H1 (cell line): Measurements from ENCODE around the gene KRTAP20-4. TPM values are rescaled to one million over a fixed set of nuclear protein-coding genes. Genes with fewer than 3 reads are reported as not detected.

Experiments
- CTCF ChIA-PET: fragments of 300-600 bp; sonication (Branson Sonifier 250); formaldehyde crosslinking; loops from one replicate; lab custom pipeline; 2021; ENCODE audit not compliant: partially characterized antibody; lab: Charles Lee
- POLR2A ChIA-PET: fragments of 300-600 bp; sonication (Branson Sonifier 250); formaldehyde crosslinking; loops from one replicate; lab custom pipeline; 2021; ENCODE audit warnings: inconsistent platforms; ENCODE audit not compliant: partially characterized antibody; lab: Charles Lee
- DNase-seq, 2 experiments: peaks; one replicate each; pipeline versions ENCODE4 v3.0.0 to v3.0.0-alpha.2; 2010 to 2022; ENCODE audit warnings: low spot score in 2 of 2, low read depth in 1 of 2, mixed read lengths in 1 of 2
- FAIRE-seq: peaks from 2 replicates; lab custom pipeline; 2011; peaks lifted over from hg19 to GRCh38; lab: Jason Lieb, UNC
- H2AFZ ChIP-seq: 2 replicates; pipeline ENCODE4 v1.8.1; 2012; ENCODE audit warnings: low read length, inconsistent platforms
- H2AK5ac ChIP-seq: 2 replicates; pipeline ENCODE4 v1.6.1; 2013; ENCODE audit warnings: low read depth, low read length
- H2BK120ac ChIP-seq: replicated peaks from 2 replicates; pipeline ENCODE3; 2013; ENCODE audit warnings: low read depth, low read length, inconsistent platforms
- H2BK12ac ChIP-seq: 2 replicates; pipeline ENCODE4 v1.6.1; 2013; ENCODE audit warnings: low read depth, low read length
- H2BK15ac ChIP-seq: 2 replicates; pipeline ENCODE4 v1.6.1; 2013; ENCODE audit warnings: low read length
- H2BK20ac ChIP-seq: 2 replicates; pipeline ENCODE4 v1.6.1; 2013; ENCODE audit warnings: low read length
- H2BK5ac ChIP-seq: 2 replicates; pipeline ENCODE4 v1.6.1; 2013; ENCODE audit warnings: low read depth, low read length
- H3K14ac ChIP-seq: 2 replicates; pipeline ENCODE4 v1.6.1; 2013; ENCODE audit warnings: inconsistent platforms; ENCODE audit not compliant: insufficient read length
- H3K18ac ChIP-seq: 2 replicates; pipeline ENCODE4 v1.6.1; 2013; ENCODE audit warnings: low read length; ENCODE audit errors: extremely low read depth
- H3K23ac ChIP-seq: 2 replicates; pipeline ENCODE4 v1.6.1; 2013; ENCODE audit warnings: inconsistent platforms; ENCODE audit not compliant: insufficient read length
- H3K23me2 ChIP-seq: 2 replicates; pipeline ENCODE4 v1.6.1; 2013; ENCODE audit warnings: low read depth, low read length
- H3K27ac ChIP-seq: 2 replicates; pipeline ENCODE4 v1.6.1; 2011; ENCODE audit warnings: low read depth, low read length, inconsistent platforms
- H3K27me3 ChIP-seq, 4 experiments: replicated peaks in 1 of 4; 1 replicate in 1 of 4; 2 replicates in 3 of 4; pipeline versions ENCODE4 v1.6.1 to v1.8.1; 2011 to 2013; ENCODE audit warnings: low read length in 3 of 4, mild to moderate bottlenecking in 3 of 4, inconsistent platforms in 2 of 4, mixed read lengths in 2 of 4, moderate library complexity in 1 of 4; ENCODE audit not compliant: control insufficient read depth in 3 of 4, insufficient read depth in 3 of 4; ENCODE audit errors: extremely low read depth in 1 of 4
- H3K36me3 ChIP-seq, 4 experiments: 2 replicates each; pipeline versions ENCODE4 v1.6.1 to v1.8.1; 2011 to 2013; ENCODE audit warnings: mild to moderate bottlenecking in 4 of 4, low read length in 3 of 4, moderate library complexity in 2 of 4, control low read depth in 1 of 4, inconsistent platforms in 1 of 4; ENCODE audit not compliant: insufficient read depth in 4 of 4, control insufficient read depth in 2 of 4
- H3K4ac ChIP-seq: replicated peaks from 2 replicates; pipeline ENCODE3; 2013; ENCODE audit warnings: low read length, low read depth, mixed read lengths, inconsistent platforms; ENCODE audit not compliant: insufficient read length
- H3K4me1 ChIP-seq, 4 experiments: replicated peaks in 1 of 4; 1 replicate in 1 of 4; 2 replicates in 3 of 4; pipeline versions ENCODE4 v1.6.1 to v1.8.1; 2011 to 2013; ENCODE audit warnings: low read length in 3 of 4, inconsistent platforms in 2 of 4, mixed read lengths in 1 of 4; ENCODE audit not compliant: insufficient read depth in 4 of 4, control insufficient read depth in 3 of 4
- H3K4me2 ChIP-seq, 2 experiments: 2 replicates each; pipeline versions ENCODE4 v1.6.1 to v1.8.1; 2011 to 2013; ENCODE audit warnings: low read depth in 2 of 2, low read length in 2 of 2, control low read depth in 1 of 2, inconsistent platforms in 1 of 2, mild to moderate bottlenecking in 1 of 2; ENCODE audit not compliant: insufficient read depth in 1 of 2
- H3K4me3 ChIP-seq, 4 experiments: fragments of 200-600, 300-600 bp in 1 of 4; sonication (generic), shearing (Covaris generic), sonication (Bioruptor Twin) in 1 of 4; 2 replicates each; pipeline versions ENCODE4 v1.5.1 to v1.8.1; 2011 to 2016; ENCODE audit warnings: low read length in 4 of 4, low read depth in 3 of 4, control low read depth in 2 of 4, inconsistent platforms in 2 of 4, mild to moderate bottlenecking in 2 of 4, mixed read lengths in 1 of 4, moderate library complexity in 1 of 4; ENCODE audit not compliant: insufficient read depth in 2 of 4; ENCODE audit errors: extremely low read depth in 1 of 4
- H3K56ac ChIP-seq: replicated peaks from 2 replicates; pipeline ENCODE3; 2013; ENCODE audit warnings: low read depth, mild to moderate bottlenecking, mixed read lengths, low read length, inconsistent platforms; ENCODE audit not compliant: insufficient read length
- H3K79me1 ChIP-seq: 2 replicates; pipeline ENCODE4 v1.6.1; 2013; ENCODE audit warnings: low read depth, low read length, control low read depth
- H3K79me2 ChIP-seq, 2 experiments: 2 replicates each; pipeline versions ENCODE4 v1.6.1 to v1.8.1; 2012 to 2013; ENCODE audit warnings: low read length in 2 of 2, mild to moderate bottlenecking in 2 of 2, inconsistent platforms in 1 of 2; ENCODE audit not compliant: insufficient read depth in 2 of 2, control insufficient read depth in 1 of 2
- H3K9ac ChIP-seq, 4 experiments: replicated peaks in 1 of 4; 1 replicate in 1 of 4; 2 replicates in 3 of 4; pipeline versions ENCODE4 v1.6.1 to v1.8.1; 2011 to 2013; ENCODE audit warnings: low read depth in 3 of 4, low read length in 3 of 4, control low read depth in 2 of 4, mild to moderate bottlenecking in 2 of 4, moderate library complexity in 2 of 4, inconsistent platforms in 1 of 4; ENCODE audit errors: extremely low read depth in 1 of 4
- H3K9me3 ChIP-seq, 2 experiments: 2 replicates each; pipeline versions ENCODE4 v1.6.1 to v1.8.1; 2012 to 2013; ENCODE audit warnings: mild to moderate bottlenecking in 2 of 2, moderate library complexity in 2 of 2, control low read depth in 1 of 2, inconsistent platforms in 1 of 2, low read depth in 1 of 2, low read length in 1 of 2, mixed read lengths in 1 of 2; ENCODE audit not compliant: insufficient read depth in 2 of 2
- H4K20me1 ChIP-seq, 2 experiments: replicated peaks in 1 of 2; 2 replicates each; pipeline versions ENCODE3 to v1.8.1; 2011 to 2013; ENCODE audit warnings: inconsistent platforms in 2 of 2, low read length in 2 of 2, mild to moderate bottlenecking in 1 of 2; ENCODE audit not compliant: insufficient read depth in 2 of 2, control insufficient read depth in 1 of 2
- H4K5ac ChIP-seq: 2 replicates; pipeline ENCODE4 v1.6.1; 2013; ENCODE audit warnings: low read length, low read depth, mixed read lengths, inconsistent platforms; ENCODE audit not compliant: insufficient read length
- H4K8ac ChIP-seq: 2 replicates; pipeline ENCODE4 v1.8.0; 2013; ENCODE audit warnings: mild to moderate bottlenecking, moderate library complexity, low read length, inconsistent platforms; ENCODE audit not compliant: insufficient read depth; ENCODE audit errors: extremely low read depth
- H4K91ac ChIP-seq: replicated peaks from 2 replicates; pipeline ENCODE3; 2013; ENCODE audit warnings: low read length, mixed read lengths, inconsistent platforms; ENCODE audit not compliant: insufficient read length
- BCL11A ChIP-seq, 2 experiments: IDR thresholded peaks; one replicate each; pipeline ENCODE4 v1.6.1; 2011; ENCODE audit warnings: low read depth in 2 of 2, low read length in 2 of 2, mild to moderate bottlenecking in 2 of 2
- CTBP2 ChIP-seq: IDR thresholded peaks from 2 replicates; pipeline ENCODE4 v1.7.0; 2011; ENCODE audit warnings: borderline replicate concordance, mild to moderate bottlenecking, moderate library complexity, mixed read lengths, low read length; ENCODE audit not compliant: insufficient read depth, insufficient read length
- EZH2 ChIP-seq: fragments of 200-600 bp; sonication (generic); IDR thresholded peaks from 2 replicates; pipeline ENCODE4 v1.7.1; 2012; ENCODE audit warnings: low read depth, mild to moderate bottlenecking, moderate library complexity, low read length, inconsistent platforms; ENCODE audit not compliant: severe bottlenecking
- FOSL1 ChIP-seq: IDR thresholded peaks from 2 replicates; pipeline ENCODE4 v1.6.1; 2011; ENCODE audit warnings: mild to moderate bottlenecking, low read depth, low read length, moderate library complexity; ENCODE audit not compliant: insufficient read depth
- GABPA ChIP-seq: IDR thresholded peaks from 2 replicates; pipeline ENCODE4 v1.6.1; 2011; ENCODE audit warnings: mild to moderate bottlenecking, low read length, moderate library complexity, borderline replicate concordance; ENCODE audit not compliant: insufficient read depth
- HDAC2 ChIP-seq, 2 experiments: fragments of 300-600 bp in 1 of 2; sonication (generic) in 1 of 2; IDR thresholded peaks; 2 replicates each; pipeline ENCODE4 v1.6.1; 2011 to 2012; ENCODE audit warnings: low read depth in 2 of 2, low read length in 2 of 2, mild to moderate bottlenecking in 2 of 2, moderate library complexity in 2 of 2, borderline replicate concordance in 1 of 2, inconsistent platforms in 1 of 2
- HDAC6 ChIP-seq: IDR thresholded peaks from one replicate; pipeline ENCODE4 v1.7.1; 2012; ENCODE audit warnings: low read depth, mild to moderate bottlenecking, inconsistent platforms, low read length, moderate library complexity
- JUND ChIP-seq: IDR thresholded peaks from 2 replicates; pipeline ENCODE4 v1.6.1; 2011; ENCODE audit warnings: mild to moderate bottlenecking, improper control_type of control experiment, low read length
- RXRA ChIP-seq: IDR thresholded peaks from 2 replicates; pipeline ENCODE4 v1.6.1; 2011; ENCODE audit warnings: low read depth, mild to moderate bottlenecking, low read length, moderate library complexity; ENCODE audit not compliant: insufficient read depth
- SP2 ChIP-seq: IDR thresholded peaks from 2 replicates; pipeline ENCODE4 v1.6.1; 2012; ENCODE audit warnings: mild to moderate bottlenecking, low read length, inconsistent platforms
- SUZ12 ChIP-seq: fragments of 200-600 bp; sonication (generic); IDR thresholded peaks from 2 replicates; pipeline ENCODE4 v1.6.1; 2012; ENCODE audit warnings: mild to moderate bottlenecking, inconsistent platforms, low read length, moderate library complexity, mixed read lengths
- YY1 ChIP-seq: IDR thresholded peaks from 2 replicates; pipeline ENCODE4 v1.6.1; 2011; ENCODE audit warnings: low read depth, mild to moderate bottlenecking, low read length
- WGBS, 2 experiments: shearing (Covaris generic) in 1 of 2; methylation state at CpG; one replicate each; pipeline versions ENCODE4 v1.1.6 to v1.1.7; 2013 to 2015; ENCODE audit warnings: low lambda C conversion rate in 2 of 2, mixed read lengths in 2 of 2, inconsistent platforms in 1 of 2, low coverage in 1 of 2, missing lambda C conversion rate in 1 of 2; ENCODE audit not compliant: insufficient replicate concordance in 2 of 2, insufficient coverage in 1 of 2, insufficient read length in 1 of 2; ENCODE audit errors: extremely low coverage in 1 of 2, missing lambda C conversion rate in 1 of 2; 5-methylcytosine and 5-hydroxymethylcytosine counted together
- polyA plus RNA-seq, 7 experiments: library from polyadenylated mRNA; depleted of rRNA in 3 of 7; stranded (reverse) in 5 of 7; unstranded in 2 of 7; fragments of >200 nt in 5 of 7; fragments of 200-250 nt in 2 of 7; gene quantifications; 1 replicate in 5 of 7; 2 replicates in 1 of 7; 4 replicates in 1 of 7; pipeline versions ENCODE4 v1.2.1 to v1.2.3, GENCODE V29; 2011 to 2013; ENCODE audit warnings: missing spikeins in 2 of 7, mixed read lengths in 2 of 7
- total RNA-seq: library from RNA; stranded (reverse); fragmentation: NEBNext Ultra II Directional; extraction: Animal tissue kit (Norgen Biotek cat#: 25700); gene quantifications from 2 replicates; pipeline ENCODE4 v1.2.1, GENCODE V29; 2021

The KRTAP20-4 gene
- total and polyA plus RNA-seq, 2 of the 8 experiments (the other 6 are each of a cell fraction or from before 2014, with no cell fraction given): not detected

DNA sequence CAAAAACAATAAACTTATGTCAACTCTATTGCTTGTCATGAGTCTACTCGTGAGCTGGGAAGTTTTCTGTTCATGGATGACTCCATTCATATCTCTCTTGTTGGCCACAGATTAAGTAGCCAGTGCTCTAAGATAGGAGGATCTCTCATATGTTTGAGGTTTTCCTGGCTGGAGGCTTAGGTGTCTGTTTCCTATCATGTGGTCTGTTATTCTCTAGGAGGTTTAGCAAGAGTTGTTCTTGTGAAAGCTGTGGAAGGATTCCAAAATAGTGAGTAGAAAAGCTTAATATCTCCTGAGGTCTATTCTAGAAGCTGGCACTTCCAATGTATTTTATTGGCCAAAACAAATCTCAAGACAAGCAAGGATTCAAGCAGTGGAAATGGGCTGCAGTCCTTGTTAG is 8.8 kb downstream of the KRTAP20-4 start:
- no peak overlapping the region for H2BK20ac ChIP-seq
- no peak overlapping the region for H3K4ac ChIP-seq
- no peak overlapping the region for H2BK12ac ChIP-seq
- FAIRE-seq (no peak), DNase-seq (no peak)
- no peak overlapping the region for H2BK15ac ChIP-seq
- H3K36me3 ChIP-seq: no peaks in the 10 kb centered on the region
- ChIA-PET CTCF (no interaction called here), POLR2A (no interaction called here)
- TF ChIP-seq GABPA (no peak), CTBP2 (no peak), HDAC6 (no peak), YY1 (no peak), SUZ12 (no peak), BCL11A (IDR thresholded peaks at IDR 0.05; ENCODE audit: low read depth in 2 of 2, low read length in 2 of 2) (no peak), JUND (no peak), FOSL1 (no peak), HDAC2 (IDR thresholded peaks at IDR 0.05; ENCODE audit: borderline replicate concordance in 1 of 2, low read depth in 2 of 2, low read length in 2 of 2) (no peak), RXRA (no peak), EZH2 (no peak), SP2 (no peak)
- peaks cover 7% of the 10 kb centered on the region in 2 experiments for H3K9me3 ChIP-seq
- peaks cover 0 to 2% (median 0%) of the 10 kb centered on the region in 4 experiments; a peak in 2 of 7 replicates for H3K4me1 ChIP-seq
- H3K23me2 ChIP-seq: no peaks in the 10 kb centered on the region
- H4K8ac ChIP-seq: no peak overlapping the region
- no peak overlapping the region for H3K23ac ChIP-seq
- no peak overlapping the region for H2BK120ac ChIP-seq
- H3K79me1 ChIP-seq: no peaks in the 10 kb centered on the region
- no peak overlapping the region for H3K14ac ChIP-seq
- H2AK5ac ChIP-seq: no peak overlapping the region
- H3K27me3 ChIP-seq: peaks cover 0 to 1% (median 0%) of the 10 kb centered on the region in 4 experiments; a peak in 1 of 7 replicates
- no peaks in the 10 kb centered on the region for H4K20me1 ChIP-seq
- no peak overlapping the region for H3K18ac ChIP-seq
- no peak overlapping the region for H4K91ac ChIP-seq
- no peak overlapping the region for H3K9ac ChIP-seq
- no peak overlapping the region for H3K27ac ChIP-seq
- WGBS, 2 experiments: 83% methylated on average over 1 of the region's 1 CpG; no CpG with 5 or more reads in 1 of the 2 experiments
- no peak overlapping the region for H3K4me3 ChIP-seq
- no peak overlapping the region for H2AFZ ChIP-seq
- no peak overlapping the region for H2BK5ac ChIP-seq
- H3K4me2 ChIP-seq: no peak overlapping the region
- no peak overlapping the region for H4K5ac ChIP-seq
- no peaks in the 10 kb centered on the region for H3K79me2 ChIP-seq
- no peak overlapping the region for H3K56ac ChIP-seq
